ENCODE measurements around the gene TINCR. TPM values are rescaled to one million over a fixed set of nuclear protein-coding genes. Genes with fewer than 3 reads are reported as not detected.

TINCR gene
- total and polyA plus RNA-seq, 2 experiments from 2014 or later: 1.9 to 2.4 TPM

DNA sequence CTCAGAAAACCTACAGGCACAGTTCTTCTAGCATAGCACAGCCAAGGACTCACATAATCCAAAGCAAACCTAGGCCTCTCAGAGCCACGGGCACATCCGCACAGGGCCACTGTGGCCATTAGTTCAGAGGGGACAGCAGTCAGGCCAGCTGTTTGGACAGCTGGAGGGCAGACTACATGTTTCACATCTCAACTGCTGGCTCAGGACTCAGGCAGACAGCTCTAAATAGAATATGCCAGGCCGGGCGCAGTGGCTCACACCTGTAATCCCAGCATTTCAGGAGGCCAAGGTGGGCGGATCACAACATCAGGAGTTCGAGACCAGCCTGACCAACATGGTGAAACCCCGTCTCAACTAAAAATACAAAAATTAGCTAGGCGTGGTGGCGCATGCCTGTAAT is 28.0 kb upstream of the TINCR start:
- Histone ChIP-seq H3K4me1 (ENCODE audit: low read depth) (no peaks in the 10 kb centered on the region), H3K27me3 (no peaks in the 10 kb centered on the region), H3K4me3 (no peak overlapping the region), H3K36me3 (peaks cover 90% of the 10 kb centered on the region), H3K27ac (no peak overlapping the region), H3K9me3 (ENCODE audit: low read depth) (no peaks in the 10 kb centered on the region)
- TF ChIP-seq, protein P1, sequence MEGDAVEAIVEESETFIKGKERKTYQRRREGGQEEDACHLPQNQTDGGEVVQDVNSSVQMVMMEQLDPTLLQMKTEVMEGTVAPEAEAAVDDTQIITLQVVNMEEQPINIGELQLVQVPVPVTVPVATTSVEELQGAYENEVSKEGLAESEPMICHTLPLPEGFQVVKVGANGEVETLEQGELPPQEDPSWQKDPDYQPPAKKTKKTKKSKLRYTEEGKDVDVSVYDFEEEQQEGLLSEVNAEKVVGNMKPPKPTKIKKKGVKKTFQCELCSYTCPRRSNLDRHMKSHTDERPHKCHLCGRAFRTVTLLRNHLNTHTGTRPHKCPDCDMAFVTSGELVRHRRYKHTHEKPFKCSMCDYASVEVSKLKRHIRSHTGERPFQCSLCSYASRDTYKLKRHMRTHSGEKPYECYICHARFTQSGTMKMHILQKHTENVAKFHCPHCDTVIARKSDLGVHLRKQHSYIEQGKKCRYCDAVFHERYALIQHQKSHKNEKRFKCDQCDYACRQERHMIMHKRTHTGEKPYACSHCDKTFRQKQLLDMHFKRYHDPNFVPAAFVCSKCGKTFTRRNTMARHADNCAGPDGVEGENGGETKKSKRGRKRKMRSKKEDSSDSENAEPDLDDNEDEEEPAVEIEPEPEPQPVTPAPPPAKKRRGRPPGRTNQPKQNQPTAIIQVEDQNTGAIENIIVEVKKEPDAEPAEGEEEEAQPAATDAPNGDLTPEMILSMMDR (IDR thresholded peaks at IDR 0.05; ENCODE audit: low read depth, low read length): no peak
- DNase-seq (ENCODE audit: low read depth in 1 of 2, low spot score in 1 of 2): no peak

DNA sequence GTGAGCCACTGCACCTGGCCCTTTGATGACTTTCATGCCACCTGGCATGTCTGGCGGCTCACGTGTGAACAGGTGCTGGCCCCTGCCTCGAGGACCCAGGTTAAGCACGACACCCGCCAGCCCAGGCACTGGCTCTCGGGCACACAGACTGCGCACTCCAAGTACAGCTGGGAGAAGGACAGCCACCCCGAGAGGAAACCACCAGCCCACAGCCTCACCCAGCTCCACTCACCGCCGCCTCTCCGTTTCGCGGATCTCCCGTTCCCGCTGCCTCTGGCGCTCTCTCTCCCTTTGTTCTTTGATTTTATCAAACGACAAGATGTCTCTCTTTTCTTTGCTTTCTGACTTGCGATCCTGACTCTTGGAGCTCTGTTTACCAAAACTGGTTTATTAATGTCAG is 27.4 kb upstream of the TINCR start:
- Histone ChIP-seq H3K36me3 (peaks cover 88% of the 10 kb centered on the region), H3K27ac (no peak overlapping the region), H3K4me1 (ENCODE audit: low read depth) (no peaks in the 10 kb centered on the region), H3K27me3 (no peaks in the 10 kb centered on the region), H3K4me3 (no peak overlapping the region), H3K9me3 (ENCODE audit: low read depth) (no peaks in the 10 kb centered on the region)
- TF ChIP-seq, protein P1 (IDR thresholded peaks at IDR 0.05; ENCODE audit: low read depth, low read length): no peak
- no peak for DNase-seq (ENCODE audit: low read depth in 1 of 2, low spot score in 1 of 2)

DNA sequence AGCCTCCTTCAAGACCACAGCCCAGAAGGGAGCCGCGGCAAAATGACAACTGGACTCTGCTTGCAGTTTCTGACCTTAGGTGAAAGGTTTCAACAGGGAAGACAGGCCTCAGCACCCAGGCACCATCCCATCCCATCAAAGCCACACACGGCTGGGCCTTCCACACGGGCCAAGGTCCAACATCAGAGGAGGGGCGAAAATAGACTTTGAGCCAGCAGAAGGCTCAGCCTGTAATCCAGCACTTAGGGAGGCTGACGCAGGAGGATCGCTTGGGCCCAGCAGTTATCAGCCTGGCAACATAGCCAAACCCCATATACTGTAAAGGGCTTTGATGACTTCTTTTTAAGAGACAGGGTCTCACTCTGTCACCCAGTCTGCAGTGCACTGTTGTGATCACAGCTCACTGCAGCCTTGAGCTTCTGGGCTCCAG is 26.8 kb upstream of the TINCR start:
- Histone ChIP-seq H3K4me1 (ENCODE audit: low read depth) (no peaks in the 10 kb centered on the region), H3K36me3 (peaks cover 87% of the 10 kb centered on the region), H3K27ac (no peak overlapping the region), H3K4me3 (no peak overlapping the region), H3K9me3 (ENCODE audit: low read depth) (no peaks in the 10 kb centered on the region), H3K27me3 (no peaks in the 10 kb centered on the region)
- DNase-seq (ENCODE audit: low read depth in 1 of 2, low spot score in 1 of 2): no peak
- TF ChIP-seq, protein P1 (IDR thresholded peaks at IDR 0.05; ENCODE audit: low read depth, low read length): no peak

DNA sequence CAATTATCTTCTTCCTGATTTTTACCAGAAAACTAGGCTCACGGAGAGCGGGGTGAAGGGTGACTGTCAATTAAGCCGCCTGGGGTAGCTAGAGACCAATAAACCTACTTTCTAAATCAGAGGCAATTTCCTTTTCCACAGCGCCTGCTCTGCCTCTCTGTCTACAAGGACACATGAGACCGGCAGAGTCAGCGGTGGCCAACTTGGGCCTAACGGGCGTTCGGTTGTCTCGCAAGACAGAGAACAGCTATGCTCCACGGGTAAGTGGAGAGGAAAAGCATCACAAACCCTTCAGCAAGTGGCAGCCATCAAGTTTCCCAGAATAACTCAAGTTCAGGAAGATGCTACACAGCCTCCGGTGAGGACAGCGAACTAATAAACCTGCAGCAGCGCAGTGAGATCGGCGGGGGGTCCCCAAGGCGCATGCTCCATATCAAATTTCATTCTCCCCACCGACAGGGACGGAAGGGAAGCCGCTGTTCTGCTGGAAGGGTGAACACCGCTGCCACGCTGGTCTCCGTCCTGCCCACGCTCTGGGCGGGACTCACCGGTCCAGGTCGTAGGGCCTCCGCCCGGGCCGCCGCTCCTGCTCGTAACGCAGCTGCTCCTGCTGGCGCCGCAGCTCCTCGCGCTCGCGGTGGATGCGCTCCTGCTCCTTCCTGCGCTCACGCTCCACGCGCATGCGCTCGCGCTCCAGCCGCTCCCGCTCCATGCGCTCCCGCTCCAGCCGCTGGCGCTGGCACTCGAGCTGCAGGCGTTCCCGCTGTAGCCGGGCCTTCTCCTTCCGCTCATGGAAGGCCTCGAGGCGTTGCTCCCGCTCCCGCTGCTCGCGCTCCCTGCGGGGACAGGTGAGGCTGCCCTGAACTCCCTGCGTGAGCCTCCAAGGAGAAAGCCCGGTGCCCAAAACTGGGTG is 25.8 kb upstream of the TINCR start:
- H3K36me3 ChIP-seq: peaks cover 84% of the 10 kb centered on the region

DNA sequence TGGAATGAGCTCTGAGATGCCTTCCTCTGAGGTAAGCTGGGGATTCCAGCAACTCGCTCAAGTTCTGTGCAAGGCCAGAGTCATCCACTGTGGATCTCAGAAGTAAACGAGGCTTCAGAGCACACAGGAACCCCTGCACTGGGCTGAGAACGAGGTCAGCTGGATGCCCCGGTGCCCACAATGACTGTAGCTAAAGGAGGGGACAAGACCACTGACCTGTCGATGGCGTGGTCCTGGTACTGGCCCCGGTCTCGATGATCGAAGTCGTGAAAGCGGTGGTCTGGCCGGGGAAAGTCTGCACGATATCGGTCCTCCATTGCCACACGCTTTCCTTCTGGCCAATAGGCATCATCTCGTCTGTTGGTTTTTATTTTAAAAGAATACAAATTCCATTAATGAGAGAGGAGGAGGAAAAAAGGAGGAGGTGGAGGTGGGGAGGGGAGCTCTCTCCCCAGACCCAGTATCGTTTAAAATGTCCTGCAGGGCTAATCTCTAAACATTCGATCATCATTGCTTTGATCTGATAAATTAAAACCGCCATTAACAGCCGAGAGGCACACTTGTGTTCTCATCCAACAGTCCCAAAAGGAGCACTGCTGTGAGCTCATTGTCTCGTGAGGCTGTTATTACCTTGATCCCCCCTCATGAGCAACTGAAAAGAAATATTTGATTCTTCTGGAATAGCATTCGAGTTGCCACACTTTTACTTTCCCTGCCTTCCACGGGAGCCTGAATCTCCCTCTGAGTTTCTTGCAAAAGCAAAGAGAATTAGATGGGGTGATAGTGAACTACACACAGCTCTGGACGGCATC is 25.0 kb upstream of the TINCR start:
- no peak for DNase-seq (ENCODE audit: low read depth in 1 of 2, low spot score in 1 of 2)
- H3K27ac ChIP-seq: no peak overlapping the region
- H3K4me3 ChIP-seq: no peak overlapping the region
- peaks cover 80% of the 10 kb centered on the region for H3K36me3 ChIP-seq
- H3K4me1 ChIP-seq (ENCODE audit: low read depth): no peaks in the 10 kb centered on the region
- no peaks in the 10 kb centered on the region for H3K9me3 ChIP-seq (ENCODE audit: low read depth)
- H3K27me3 ChIP-seq: no peaks in the 10 kb centered on the region
- TF ChIP-seq, protein P1 (IDR thresholded peaks at IDR 0.05; ENCODE audit: low read depth, low read length): no peak

More for the DNA sequence above, 25.8 kb upstream of the TINCR start:
- Histone ChIP-seq H3K4me3 (no peak overlapping the region), H3K27ac (no peak overlapping the region), H3K27me3 (no peaks in the 10 kb centered on the region), H3K9me3 (ENCODE audit: low read depth) (no peaks in the 10 kb centered on the region), H3K4me1 (ENCODE audit: low read depth) (no peaks in the 10 kb centered on the region)
- TF ChIP-seq, protein P1 (IDR thresholded peaks at IDR 0.05; ENCODE audit: low read depth, low read length): no peak
- DNase-seq (ENCODE audit: low read depth in 1 of 2, low spot score in 1 of 2): no peak
